HG02938 (cell line): ENCODE measurements around the gene NEU1.
"Not testable (repeated sequence)": the region's sequence is repeated elsewhere in the genome, so short reads cannot be mapped to it uniquely, and the experiment has no call there.

Experiments used
- ATAC-seq: cut with Tn5 transposase; IDR thresholded peaks from one replicate; pipeline ENCODE4 v1.9.1; 2021; ENCODE audit warnings: mild to moderate bottlenecking, moderate library complexity; ENCODE audit not compliant: unreplicated experiment

NEU1 gene

DNA sequence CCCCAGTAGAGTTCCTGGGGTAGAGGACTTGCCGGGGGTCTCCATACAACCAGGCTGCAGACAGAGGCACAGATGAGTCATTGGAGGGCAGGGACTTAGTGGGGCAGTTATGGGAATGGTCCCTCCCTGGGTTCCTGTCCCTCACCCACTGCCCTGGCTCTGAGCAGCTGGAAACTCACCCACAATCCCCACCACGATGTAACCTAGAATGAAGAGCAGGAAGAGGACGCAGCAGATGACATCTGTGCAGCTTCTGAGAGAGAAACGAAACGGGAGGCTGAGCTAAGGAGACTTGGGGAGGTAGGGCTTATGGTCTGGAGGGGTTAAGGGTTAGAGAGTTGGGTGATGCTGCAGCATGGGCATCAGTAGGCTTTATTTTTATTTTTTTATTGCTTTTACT is 13.3 kb upstream of the NEU1 start:
- ATAC-seq = no peak

DNA sequence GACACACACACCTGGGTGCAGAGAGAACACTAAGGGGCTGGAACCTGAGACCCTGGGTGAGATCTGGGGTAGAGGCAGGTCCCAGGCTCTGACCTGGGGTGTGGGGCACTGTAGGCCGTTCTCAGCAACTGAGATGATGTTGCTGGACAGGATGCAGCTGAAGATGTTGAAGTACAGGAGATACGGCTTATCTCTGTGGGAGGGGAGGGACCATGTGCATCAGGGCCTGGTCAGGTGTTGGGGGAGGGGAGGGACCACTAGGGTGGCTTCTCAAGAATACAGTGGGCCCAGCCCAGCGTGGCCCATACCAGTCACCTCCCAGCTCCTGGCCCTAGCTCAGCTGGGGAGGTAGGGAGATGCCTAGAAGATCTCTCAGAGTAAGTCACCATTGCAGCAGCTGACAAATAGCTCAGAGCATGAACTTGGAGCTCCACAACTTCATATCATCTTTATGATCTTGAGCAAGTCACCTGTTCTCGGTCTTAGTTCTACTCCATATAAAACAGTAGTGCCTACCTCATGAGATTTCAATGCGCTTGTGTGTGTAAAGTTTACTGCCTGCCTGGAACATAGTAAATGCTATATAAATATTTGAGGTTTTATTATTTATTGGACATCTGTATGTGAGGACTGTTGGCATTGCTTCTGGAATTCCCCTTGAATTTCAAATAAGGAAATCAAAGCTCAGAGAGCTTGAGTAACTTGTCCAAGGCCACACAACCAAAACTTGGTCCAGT is 12.4 kb upstream of the NEU1 start:
- ATAC-seq = no peak

DNA sequence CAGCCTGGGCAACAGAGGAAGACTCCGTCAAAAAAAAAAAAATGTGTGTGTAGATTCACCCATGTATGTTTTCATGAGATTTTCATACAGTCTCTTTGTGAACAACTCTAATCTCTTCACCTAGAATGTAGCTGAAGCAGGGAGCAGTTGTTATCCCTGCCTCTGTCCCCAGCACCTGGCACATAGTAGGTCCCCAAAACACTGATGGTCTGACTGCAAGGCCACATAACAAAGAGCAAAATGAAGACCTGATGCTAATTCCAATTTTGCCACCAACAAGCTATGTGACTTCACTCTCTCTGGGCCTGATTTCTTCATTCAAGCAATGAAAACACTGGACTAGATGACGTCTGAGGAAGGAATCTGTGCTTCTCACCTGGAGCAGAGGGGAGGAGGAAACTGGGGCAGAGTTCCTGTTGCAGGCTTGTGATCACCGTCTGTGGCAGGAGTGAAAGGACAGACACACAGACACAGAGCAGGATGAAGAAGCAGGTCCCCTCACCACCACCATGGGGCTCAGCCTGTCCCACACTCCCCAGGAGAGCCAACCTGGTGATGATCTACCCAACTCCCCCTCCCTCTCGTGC is 11.6 kb upstream of the NEU1 start:
- ATAC-seq = no peak

DNA sequence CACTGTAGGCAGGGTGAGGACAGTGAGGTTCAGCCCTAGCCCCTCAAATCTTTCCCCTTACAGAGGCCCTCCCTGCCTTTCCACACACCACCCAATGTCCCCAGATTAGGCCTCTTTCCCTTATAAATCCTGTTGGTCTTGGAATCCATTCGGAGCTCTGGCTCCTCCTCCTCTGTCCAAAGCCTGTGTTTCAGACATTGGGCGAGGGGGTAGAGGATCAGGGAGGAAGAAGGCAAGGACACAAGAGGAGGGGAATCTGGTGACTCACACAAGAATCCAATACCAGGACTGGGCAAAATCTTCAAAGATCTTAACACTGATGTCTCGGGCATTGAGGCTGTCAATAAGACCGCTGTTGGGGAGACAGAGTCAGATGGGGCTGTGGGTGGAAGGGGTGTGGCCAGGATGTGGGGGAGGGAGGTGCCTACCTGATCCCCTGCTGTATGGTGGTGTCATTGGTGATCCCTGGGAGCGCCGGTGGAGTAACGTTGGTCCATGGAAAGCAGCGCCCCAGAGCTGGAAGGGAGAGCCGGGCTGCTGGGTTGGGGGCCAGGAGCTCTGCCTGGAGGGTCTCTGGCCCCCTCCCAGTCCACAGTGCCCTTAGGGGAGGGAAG is 8.5 kb upstream of the NEU1 start:
- no peak for ATAC-seq

DNA sequence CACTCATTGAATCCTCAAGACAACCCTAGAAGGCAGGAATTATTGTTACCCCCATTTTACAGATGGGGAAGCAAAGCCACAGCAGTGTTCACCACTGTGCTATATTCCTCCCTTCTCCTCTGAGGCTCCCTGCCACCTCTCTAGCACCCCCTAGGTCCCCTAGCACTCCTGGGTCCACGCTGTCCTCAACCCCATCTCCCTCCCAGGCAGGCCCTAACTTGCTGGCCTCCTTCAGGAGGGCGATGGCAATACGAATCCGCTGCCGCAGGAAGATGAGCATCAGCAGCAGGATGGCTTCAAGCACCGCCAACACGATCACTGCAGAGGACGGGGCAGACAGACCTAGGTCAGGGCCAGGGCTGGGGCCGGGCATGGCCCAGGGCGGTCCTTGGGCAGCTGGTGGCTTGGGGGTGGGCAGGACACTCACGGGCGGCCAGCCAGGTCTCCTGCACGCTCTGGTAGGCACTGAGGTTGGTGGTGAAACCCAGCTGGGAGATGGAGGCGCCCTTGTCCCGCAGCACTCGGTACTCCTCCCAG is 7.8 kb upstream of the NEU1 start:
- no peak for ATAC-seq

DNA sequence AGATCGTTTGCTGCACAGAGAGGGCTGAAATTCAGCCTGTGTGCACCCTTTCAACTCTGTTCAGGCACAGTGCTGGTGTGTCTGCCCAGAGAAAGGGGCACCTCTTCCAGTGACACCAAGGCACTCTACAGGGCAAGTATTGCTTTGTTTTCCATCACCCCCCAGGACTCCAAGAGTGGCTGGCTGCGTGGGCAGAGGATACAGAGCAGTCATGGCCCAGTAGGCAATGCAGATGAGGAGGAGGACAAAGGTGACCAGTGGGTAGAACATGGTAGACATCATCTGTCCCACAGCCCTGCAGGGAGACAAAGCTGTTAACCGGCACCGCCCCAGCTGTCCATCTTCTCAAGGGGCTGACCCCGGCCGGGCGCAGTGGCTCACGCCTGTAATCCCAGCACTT is 6.7 kb upstream of the NEU1 start:
- no peak for ATAC-seq

DNA sequence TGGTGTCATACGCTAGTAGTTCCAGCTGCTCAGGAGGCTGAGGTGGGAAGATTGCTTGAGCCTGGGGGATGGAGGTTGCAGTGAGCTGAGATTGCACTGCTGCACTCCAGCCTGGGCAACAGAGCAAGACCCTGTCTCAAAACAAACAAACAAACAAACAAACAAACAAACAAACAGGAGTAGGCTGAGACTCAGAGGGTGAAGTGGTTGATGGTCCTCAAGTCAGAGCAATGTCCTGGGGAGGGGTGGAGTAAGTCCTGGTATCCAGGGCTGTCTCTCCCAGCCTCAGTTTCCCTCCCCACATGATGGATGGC is 6.0 kb upstream of the NEU1 start:
- not testable (repeated sequence) for ATAC-seq

DNA sequence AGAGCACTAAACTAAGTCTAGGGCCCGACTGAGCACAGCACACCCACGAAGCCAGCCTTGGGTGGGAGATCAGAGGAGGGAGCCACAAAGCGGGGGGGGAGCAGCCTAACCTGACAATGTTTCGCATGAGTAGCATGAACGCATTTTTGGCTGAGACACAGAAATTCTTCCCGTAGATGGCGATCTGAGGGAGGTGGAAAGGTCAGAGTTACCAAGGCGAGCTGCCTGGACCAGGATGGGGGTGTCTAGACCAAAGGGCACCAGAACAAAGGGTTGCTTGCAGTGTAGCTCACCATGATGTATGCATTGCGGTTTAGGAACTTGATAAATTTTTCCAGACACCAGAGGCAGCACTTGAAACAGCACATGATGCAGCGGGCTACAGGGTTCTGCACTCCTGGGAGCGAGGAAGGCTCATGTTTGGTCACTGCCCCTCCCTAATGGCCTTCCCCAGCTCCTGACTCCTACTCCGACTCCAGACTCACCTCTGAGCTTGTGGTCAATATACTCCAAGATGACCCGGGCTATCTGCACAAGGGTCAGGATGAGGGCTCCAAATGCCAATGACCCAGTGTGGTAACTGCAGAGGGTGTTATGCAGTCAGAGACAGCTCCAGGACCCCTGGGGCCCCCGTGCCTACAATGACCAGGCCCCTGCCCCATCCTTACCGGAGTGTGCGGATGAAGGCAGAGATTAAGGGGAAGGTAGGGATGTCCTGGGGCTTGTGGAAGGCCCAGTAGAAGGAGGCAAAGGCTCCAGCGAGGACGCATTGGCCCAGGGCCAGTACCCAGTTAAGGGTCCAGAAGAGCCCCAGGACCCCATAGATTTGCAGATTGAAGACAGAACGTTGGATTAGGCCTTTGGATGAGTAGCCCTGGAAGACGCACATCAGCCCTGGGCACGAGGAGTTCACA is 2.8 kb upstream of the NEU1 start:
- no peak for ATAC-seq

DNA sequence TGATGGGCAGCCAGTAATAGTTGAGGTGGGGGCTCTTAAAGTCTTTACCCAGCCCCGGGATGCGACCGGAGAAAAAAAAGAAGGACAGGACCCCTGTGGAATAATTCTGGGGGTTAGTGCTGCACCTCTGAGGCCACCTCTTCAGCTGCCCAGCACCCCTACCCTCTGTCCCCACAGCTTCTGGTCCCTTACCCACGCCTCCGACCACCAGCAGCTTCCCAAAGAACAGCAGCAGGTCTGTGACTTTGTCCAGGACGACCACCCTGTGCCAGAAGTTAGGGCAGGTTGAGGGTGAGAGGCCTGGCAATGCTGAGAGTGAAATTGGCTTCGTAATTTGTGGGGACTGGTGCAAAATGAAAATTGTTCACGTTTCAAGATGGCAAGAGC is 2.2 kb upstream of the NEU1 start:
- ATAC-seq = no peak

DNA sequence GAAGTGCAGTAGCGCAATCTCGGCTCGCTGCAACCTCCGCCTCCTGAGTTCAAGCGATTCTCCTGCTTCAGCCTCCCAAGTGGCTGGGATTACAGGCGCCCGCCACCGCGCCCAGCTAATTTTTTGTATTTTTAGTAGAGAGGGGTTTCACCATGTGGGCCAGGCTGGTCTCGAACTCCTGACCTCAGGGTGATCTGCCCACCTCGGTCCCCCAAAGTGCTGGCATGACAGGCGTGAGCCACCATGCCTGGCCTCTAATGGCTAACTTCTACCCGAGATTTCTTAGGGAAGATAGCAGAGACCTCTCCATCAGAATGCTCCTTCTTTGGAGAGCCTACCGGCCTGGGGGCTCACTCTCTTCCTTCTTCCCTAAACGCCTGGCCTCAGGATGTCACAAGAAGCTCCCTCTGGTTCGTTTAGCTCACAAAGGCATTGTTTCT is 1.5 kb upstream of the NEU1 start:
- not testable (repeated sequence) for ATAC-seq

DNA sequence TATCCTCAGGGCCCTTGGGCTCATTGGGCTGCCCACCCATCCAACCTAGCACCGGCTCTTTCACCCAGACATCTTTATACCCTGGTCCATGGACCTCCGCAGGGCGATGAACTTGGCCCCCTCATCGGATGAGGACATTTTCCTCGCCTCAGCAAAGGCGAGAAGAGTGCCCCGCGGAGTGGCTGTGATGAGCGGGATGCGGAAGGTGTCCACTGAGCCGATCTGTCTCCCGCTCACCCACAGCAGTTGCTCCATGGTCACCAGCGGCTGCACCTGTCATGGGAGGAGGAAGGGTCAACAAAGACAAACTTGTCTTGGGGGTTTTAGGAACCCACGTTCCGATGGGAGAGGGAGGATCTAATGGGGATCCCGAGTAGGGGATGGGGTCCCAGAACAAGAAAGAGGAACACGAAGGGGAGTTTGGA is 690 bp downstream of the NEU1 start:
- ATAC-seq = no peak

DNA sequence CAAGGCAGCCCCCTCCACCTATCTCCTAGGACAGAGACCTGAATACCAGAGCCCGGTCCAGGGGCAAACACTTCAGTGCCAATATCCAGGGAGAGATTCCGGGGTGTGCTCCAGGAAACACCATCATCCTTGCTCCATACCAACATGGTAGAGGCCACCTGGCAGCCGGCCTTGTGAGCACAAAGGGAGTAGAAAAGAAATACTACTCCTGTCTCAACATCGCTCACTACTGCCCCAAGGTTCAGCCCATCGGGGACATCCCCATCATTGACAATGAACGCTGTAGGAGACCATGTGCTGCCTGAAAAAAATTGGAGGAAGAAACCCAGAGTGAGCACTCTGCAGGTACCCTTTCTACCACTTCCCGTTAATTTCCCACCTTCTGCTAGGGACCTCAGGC is 1.5 kb downstream of the NEU1 start:
- no peak for ATAC-seq

DNA sequence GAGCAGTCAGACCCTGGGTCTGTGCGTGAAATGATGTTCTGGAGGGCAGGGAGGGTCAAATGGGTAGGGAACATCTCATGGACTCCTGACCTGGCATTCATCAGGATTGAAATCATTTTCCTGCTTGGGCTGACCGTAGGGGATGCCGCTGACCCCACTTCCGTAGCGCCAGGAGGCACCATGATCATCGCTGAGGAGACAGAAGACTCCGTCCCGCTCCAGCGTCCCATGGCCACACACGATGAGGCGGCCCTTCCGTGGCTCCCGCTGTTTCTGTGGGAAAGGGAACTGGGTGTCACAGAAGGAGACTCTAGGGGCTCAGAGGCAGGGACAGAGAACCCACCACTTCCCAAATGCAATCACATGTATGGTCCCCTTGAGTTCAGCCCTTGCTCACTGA is 2.3 kb downstream of the NEU1 start:
- no peak for ATAC-seq

DNA sequence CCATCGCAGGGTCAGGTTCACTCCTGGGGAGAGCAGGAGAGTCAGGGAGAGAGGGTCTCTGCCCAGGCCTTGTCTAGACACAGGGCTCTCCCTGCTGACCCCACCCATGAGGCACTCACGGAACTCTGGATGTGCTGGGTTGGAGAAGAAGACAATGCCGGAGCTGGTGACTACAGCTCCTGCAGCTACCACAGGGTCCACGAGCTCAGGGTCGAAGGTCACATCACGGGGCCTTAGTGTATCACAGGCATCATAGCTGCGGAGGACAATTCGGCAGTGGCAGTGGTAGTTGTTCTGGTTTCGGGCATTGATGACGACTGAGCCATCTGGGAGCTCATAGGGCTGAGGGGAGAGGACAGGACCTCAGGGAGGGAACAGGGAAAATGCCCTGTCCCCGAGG is 2.7 kb downstream of the NEU1 start:
- no peak for ATAC-seq

DNA sequence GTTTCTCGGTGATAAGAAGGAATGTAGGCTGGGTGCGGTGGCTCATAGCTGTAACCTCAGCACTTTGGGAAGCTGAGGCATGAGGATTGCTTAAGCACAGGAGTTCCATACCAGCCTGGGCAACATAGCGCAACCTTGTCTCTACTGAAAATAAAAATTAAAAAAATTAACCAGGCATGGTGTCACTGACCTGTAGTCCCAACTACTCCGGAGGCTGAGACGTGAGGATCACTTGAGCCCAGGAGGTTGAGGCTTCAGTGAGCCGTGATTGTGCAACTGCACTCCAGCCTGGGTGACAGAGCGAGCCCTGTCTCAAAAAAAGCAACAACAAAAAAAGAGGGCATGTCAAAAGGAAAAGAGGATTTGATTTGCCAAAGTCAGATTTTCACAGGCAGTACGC is 3.9 kb downstream of the NEU1 start:
- no peak for ATAC-seq

DNA sequence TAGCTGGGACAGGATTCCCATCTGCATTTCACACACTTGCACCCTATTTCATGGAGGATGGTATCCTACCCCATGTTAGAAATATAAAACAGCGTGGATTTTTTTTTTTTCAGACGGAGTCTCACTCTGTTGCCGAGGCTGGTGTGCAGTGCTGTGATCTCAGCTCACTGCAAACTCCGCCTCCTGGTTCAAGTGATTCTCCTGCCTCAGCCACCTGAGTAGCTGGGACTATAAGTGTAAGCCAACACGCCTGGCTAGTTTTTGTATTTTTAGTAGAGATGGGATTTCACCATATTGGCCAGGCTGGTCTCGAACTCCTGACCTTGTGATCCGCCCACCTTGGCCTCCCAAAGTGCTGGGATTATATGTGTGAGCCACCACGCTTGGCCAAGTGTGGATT is 4.8 kb downstream of the NEU1 start:
- ATAC-seq = not testable (repeated sequence)

DNA sequence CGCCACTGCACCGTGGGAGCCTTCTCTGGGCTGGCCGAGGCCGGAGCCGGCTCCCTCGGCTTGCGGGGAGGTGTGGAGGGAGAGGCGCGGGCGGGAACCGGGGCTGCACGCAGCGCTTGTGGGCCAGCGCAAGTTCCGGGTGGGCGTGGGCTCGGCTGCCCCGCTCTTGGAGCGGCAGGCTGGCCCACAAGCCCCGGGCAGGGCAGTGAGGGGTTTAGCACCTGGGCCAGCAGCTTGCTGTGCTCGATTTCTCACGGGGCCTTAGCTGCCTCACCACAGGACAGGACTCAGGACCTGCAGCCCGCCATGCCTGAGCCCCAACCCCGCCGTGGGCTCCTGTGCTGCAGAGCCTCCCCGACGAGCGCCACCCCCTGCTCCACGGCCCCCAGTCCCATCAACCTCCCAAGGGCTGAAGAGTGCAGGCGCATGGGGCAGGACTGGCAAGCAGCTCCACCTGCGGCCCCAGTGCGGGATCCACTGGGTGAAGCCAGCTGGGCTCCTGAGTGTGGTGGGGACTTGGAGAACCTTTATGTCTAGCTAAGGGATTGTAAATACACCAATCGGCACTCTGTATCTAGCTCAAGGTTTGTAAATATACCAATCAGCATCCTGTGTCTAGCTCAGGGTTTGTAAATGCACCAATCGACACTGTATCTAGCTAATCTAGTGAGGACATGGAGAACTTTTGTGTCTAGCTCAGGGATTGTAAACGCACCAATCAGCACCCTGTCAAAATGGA is 10.5 kb downstream of the NEU1 start:
- not testable (repeated sequence) for ATAC-seq

DNA sequence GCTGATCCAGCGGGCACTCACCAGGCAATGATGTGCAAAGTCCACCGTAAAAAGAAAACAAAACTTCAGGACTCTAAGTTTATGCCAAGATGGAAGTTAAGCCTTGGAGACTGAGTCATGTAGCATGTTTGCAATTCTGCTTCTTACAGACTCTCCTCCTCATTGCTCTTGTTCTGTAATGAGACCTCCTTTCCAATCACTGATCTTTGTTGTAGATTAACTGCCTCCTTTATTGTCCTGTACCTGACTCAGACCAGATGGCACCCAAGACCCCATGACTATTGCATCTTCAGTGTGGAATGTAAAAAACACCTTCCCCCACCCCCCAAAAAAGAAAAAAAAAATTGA is 11.2 kb downstream of the NEU1 start:
- ATAC-seq = no peak

DNA sequence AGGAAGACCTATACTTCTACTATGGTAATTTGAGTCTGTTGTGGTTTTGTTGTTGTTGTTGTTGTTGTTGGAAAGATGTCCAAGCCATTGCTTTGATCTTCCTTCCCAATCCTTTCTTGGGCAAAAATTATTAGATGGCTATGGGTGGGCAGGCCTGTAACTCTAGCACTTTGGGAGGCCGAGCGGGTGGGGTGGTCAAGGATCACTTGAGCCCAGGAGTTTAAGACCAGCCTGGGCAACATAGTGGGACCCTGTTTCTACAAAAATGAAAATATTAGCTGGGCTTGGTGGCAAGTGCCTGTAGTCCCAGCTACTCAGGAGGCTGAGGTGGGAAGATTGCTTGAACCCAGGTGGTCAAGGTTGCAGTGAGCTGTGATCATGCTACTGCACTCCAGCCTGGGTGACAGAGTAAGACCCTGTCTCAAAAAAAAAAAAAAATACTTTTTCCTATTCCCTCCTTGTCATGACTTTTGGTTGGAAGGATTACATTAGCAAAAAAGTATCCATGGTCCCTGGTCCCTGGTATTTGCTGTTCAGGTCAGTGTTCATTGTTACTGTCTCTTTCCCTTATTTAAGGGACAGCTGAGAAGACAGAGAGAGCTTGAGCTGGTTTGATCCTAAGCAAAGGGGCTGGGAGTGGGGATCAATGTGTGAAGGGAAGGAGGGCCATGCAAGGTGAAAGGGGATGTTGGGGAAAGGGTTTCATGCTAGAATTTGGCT is 11.7 kb downstream of the NEU1 start:
- no peak for ATAC-seq
